Nephron (organoid): ENCODE data around the gene HAS3.
A peak's percentile ranks its signal among the peaks of the same experiment; 100 is the strongest.

Experiments used
- H3K27ac Mint-ChIP-seq, 3 experiments: 2 replicates each; pipeline ENCODE4 v1.8.0; 2020; ENCODE audit warnings: mixed read lengths in 3 of 3, mild to moderate bottlenecking in 2 of 3, moderate library complexity in 1 of 3
- H3K27me3 Mint-ChIP-seq: 2 replicates; pipeline ENCODE4 v1.8.0; 2021; ENCODE audit warnings: low read depth, mild to moderate bottlenecking, moderate library complexity, mixed read lengths
- H3K36me3 Mint-ChIP-seq: 2 replicates; pipeline ENCODE4 v1.8.0; 2020; ENCODE audit warnings: low read depth, mixed read lengths
- H3K4me1 Mint-ChIP-seq: 2 replicates; pipeline ENCODE4 v1.8.0; 2020; ENCODE audit warnings: mixed read lengths
- H3K4me3 Mint-ChIP-seq, 3 experiments: 2 replicates each; pipeline ENCODE4 v1.8.0; 2020; ENCODE audit warnings: mild to moderate bottlenecking in 3 of 3, mixed read lengths in 3 of 3, moderate library complexity in 2 of 3
- H3K9me3 Mint-ChIP-seq: 2 replicates; pipeline ENCODE4 v1.8.0; 2020; ENCODE audit warnings: mixed read lengths
- CTCF ChIP-seq, 3 experiments: fragments of 200-600 bp; sonication (generic); IDR thresholded peaks; one replicate each; pipeline ENCODE4 v1.5.0; 2021; ENCODE audit warnings: antibody characterized with exemption in 3 of 3; ENCODE audit not compliant: unreplicated experiment in 3 of 3

HAS3 gene

GRCh38 chr16:69109486-69110270, 4.2 kb downstream of the HAS3 start:
- Mint-ChIP-seq H3K9me3 (no peaks in the 10 kb centered on the region), H3K4me3 (no peak overlapping the region), H3K36me3 (peaks cover 7% of the 10 kb centered on the region), H3K27me3 (peaks cover 54% of the 10 kb centered on the region), H3K4me1 (peaks cover 12% of the 10 kb centered on the region), H3K27ac (no peak overlapping the region)
- TF ChIP-seq CTCF (IDR thresholded peaks at IDR 0.05; ENCODE audit: unreplicated experiment in 3 of 3), result no peak

GRCh38 chr16:69110406-69110805, 5.0 kb downstream of the HAS3 start:
- no peak overlapping the region for H3K27ac Mint-ChIP-seq
- H3K9me3 Mint-ChIP-seq, result no peaks in the 10 kb centered on the region
- H3K27me3 Mint-ChIP-seq, result peaks cover 49% of the 10 kb centered on the region
- H3K4me3 Mint-ChIP-seq, result peak overlapping the region in 1 of 3 experiments; percentile 11
- peaks cover 12% of the 10 kb centered on the region for H3K36me3 Mint-ChIP-seq
- H3K4me1 Mint-ChIP-seq, result peaks cover 10% of the 10 kb centered on the region
- no peak for TF ChIP-seq CTCF (IDR thresholded peaks at IDR 0.05; ENCODE audit: unreplicated experiment in 3 of 3)

GRCh38 chr16:69111216-69111875, 5.9 kb downstream of the HAS3 start:
- H3K36me3 Mint-ChIP-seq, result peaks cover 20% of the 10 kb centered on the region

GRCh38 chr16:69111876-69112230, 6.4 kb downstream of the HAS3 start:
- H3K9me3 Mint-ChIP-seq, result no peaks in the 10 kb centered on the region
- peaks cover 24% of the 10 kb centered on the region for H3K36me3 Mint-ChIP-seq
- TF ChIP-seq CTCF (IDR thresholded peaks at IDR 0.05; ENCODE audit: unreplicated experiment in 3 of 3), result no peak
- no peak overlapping the region for H3K27ac Mint-ChIP-seq
- peaks cover 41% of the 10 kb centered on the region for H3K27me3 Mint-ChIP-seq
- H3K4me1 Mint-ChIP-seq, result peaks cover 6% of the 10 kb centered on the region
- H3K4me3 Mint-ChIP-seq, result no peak overlapping the region

More at GRCh38 chr16:69111216-69111875, 5.9 kb downstream of the HAS3 start:
- H3K27ac Mint-ChIP-seq, result no peak overlapping the region
- no peak overlapping the region for H3K4me3 Mint-ChIP-seq
- no peak for TF ChIP-seq CTCF (IDR thresholded peaks at IDR 0.05; ENCODE audit: unreplicated experiment in 3 of 3)
- H3K4me1 Mint-ChIP-seq, result peaks cover 6% of the 10 kb centered on the region
- no peaks in the 10 kb centered on the region for H3K9me3 Mint-ChIP-seq
- peaks cover 43% of the 10 kb centered on the region for H3K27me3 Mint-ChIP-seq

- Mint-ChIP-seq H3K9me3 (no peaks in the 10 kb centered on the region), H3K4me3 (no peak overlapping the region), H3K27me3 (peaks cover 35% of the 10 kb centered on the region), H3K27ac (no peak overlapping the region), H3K4me1 (peaks cover 6% of the 10 kb centered on the region), H3K36me3 (peaks cover 28% of the 10 kb centered on the region)
- TF ChIP-seq CTCF (IDR thresholded peaks at IDR 0.05; ENCODE audit: unreplicated experiment in 3 of 3), result peak; percentile 48 to 58 (median 57)
Measured at GRCh38 chr16:69112285-69113129, 7.1 kb downstream of the HAS3 start.
